ENCODE measurements around the gene BANP.

DNA sequence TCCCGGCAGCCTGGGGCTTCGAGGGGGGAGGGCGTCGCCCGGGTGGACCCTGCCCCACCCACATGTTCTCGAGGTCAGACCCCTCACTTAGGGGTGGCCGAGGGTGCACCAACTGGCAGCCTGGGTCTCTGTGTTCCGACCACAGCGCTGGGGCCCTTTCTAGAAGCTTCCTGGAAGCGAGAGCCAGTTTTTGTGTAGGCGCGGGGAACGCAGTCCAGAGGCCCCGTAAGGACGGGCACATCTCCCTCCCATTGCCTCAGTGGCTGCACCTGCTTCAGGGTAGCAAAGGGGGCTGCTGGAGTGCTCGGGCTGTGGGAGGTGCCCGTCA lies 148.3 kb downstream of the BANP start:
- TF ChIP-seq, protein P1, sequence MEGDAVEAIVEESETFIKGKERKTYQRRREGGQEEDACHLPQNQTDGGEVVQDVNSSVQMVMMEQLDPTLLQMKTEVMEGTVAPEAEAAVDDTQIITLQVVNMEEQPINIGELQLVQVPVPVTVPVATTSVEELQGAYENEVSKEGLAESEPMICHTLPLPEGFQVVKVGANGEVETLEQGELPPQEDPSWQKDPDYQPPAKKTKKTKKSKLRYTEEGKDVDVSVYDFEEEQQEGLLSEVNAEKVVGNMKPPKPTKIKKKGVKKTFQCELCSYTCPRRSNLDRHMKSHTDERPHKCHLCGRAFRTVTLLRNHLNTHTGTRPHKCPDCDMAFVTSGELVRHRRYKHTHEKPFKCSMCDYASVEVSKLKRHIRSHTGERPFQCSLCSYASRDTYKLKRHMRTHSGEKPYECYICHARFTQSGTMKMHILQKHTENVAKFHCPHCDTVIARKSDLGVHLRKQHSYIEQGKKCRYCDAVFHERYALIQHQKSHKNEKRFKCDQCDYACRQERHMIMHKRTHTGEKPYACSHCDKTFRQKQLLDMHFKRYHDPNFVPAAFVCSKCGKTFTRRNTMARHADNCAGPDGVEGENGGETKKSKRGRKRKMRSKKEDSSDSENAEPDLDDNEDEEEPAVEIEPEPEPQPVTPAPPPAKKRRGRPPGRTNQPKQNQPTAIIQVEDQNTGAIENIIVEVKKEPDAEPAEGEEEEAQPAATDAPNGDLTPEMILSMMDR (IDR thresholded peaks at IDR 0.05; ENCODE audit: control extremely low read depth in 1 of 3, insufficient read depth in 1 of 3, low read depth in 1 of 3, low read length in 3 of 3) = no peak
- TF ChIP-seq SIN3A (conservative IDR thresholded peaks at IDR 0.05 in 1 of 2, IDR thresholded peaks at IDR 0.05 in 1 of 2; ENCODE audit: low read depth in 1 of 2, low read length in 2 of 2) (no peak), GABPA (IDR thresholded peaks at IDR 0.05; ENCODE audit: borderline replicate concordance, insufficient read depth, low read length) (no peak), RBBP5 (IDR thresholded peaks at IDR 0.05; ENCODE audit: borderline replicate concordance, low read depth, low read length) (no peak), POLR2AphosphoS5 (IDR thresholded peaks at IDR 0.05; ENCODE audit: low read depth, low read length) (no peak)
